Prostate gland (tissue), 2 donors: ENCODE measurements around the gene RAB9A.

Source experiments
- POLR2A ChIP-seq: fragments of 450-650 bp; IDR thresholded peaks from one replicate; pipeline ENCODE4 v1.6.1; 2016; ENCODE audit warnings: antibody characterized with exemption, mild to moderate bottlenecking
- TF ChIP-seq, protein P1 (sequence below), 4 experiments: fragments of 200-600 bp in 2 of 4; fragments of 450-650 bp in 2 of 4; sonication (generic) in 2 of 4; IDR thresholded peaks; 1 replicate in 3 of 4; 2 replicates in 1 of 4; pipeline ENCODE4 v1.5.1; 2016 to 2019; ENCODE audit warnings: antibody characterized with exemption in 4 of 4, mild to moderate bottlenecking in 2 of 4, moderate library complexity in 2 of 4

GRCh38 chrX:13666836-13667235 is 22.1 kb upstream of the RAB9A start:
- no peak for TF ChIP-seq POLR2A
- TF ChIP-seq, protein P1, sequence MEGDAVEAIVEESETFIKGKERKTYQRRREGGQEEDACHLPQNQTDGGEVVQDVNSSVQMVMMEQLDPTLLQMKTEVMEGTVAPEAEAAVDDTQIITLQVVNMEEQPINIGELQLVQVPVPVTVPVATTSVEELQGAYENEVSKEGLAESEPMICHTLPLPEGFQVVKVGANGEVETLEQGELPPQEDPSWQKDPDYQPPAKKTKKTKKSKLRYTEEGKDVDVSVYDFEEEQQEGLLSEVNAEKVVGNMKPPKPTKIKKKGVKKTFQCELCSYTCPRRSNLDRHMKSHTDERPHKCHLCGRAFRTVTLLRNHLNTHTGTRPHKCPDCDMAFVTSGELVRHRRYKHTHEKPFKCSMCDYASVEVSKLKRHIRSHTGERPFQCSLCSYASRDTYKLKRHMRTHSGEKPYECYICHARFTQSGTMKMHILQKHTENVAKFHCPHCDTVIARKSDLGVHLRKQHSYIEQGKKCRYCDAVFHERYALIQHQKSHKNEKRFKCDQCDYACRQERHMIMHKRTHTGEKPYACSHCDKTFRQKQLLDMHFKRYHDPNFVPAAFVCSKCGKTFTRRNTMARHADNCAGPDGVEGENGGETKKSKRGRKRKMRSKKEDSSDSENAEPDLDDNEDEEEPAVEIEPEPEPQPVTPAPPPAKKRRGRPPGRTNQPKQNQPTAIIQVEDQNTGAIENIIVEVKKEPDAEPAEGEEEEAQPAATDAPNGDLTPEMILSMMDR (IDR thresholded peaks at IDR 0.05): no peak
